Esophagus (tissue), 2 donors: ENCODE results near the gene HOXC10. TPM values are rescaled to one million over a fixed set of nuclear protein-coding genes. Genes with fewer than 3 reads are reported as not detected.

Experiments
- H3K27ac ChIP-seq, 2 donors: one replicate each; pipeline ENCODE4 v1.5.1; 2013; ENCODE audit warnings: low read depth in 2 of 2, mild to moderate bottlenecking in 2 of 2, inconsistent platforms in 1 of 2, low read length in 1 of 2, moderate library complexity in 1 of 2
- H3K27me3 ChIP-seq, 2 donors: one replicate each; pipeline ENCODE4 v1.6.1; 2013; ENCODE audit warnings: low read length in 2 of 2, control low read depth in 1 of 2, mild to moderate bottlenecking in 1 of 2; ENCODE audit not compliant: insufficient read depth in 2 of 2, control insufficient read depth in 1 of 2
- H3K36me3 ChIP-seq, 2 donors: one replicate each; pipeline ENCODE4 v1.6.1; 2013; ENCODE audit warnings: low read length in 1 of 2; ENCODE audit not compliant: control insufficient read depth in 2 of 2, insufficient read depth in 2 of 2
- H3K4me1 ChIP-seq, 2 donors: one replicate each; pipeline ENCODE4 v1.6.1; 2013; ENCODE audit warnings: low read length in 1 of 2; ENCODE audit not compliant: control insufficient read depth in 2 of 2, insufficient read depth in 2 of 2
- H3K4me3 ChIP-seq, 2 donors: one replicate each; pipeline ENCODE4 v1.5.1; 2013; ENCODE audit warnings: low read length in 2 of 2, mild to moderate bottlenecking in 2 of 2, low read depth in 1 of 2, moderate library complexity in 1 of 2
- H3K9me3 ChIP-seq, 2 donors: one replicate each; pipeline ENCODE4 v1.6.1; 2013; ENCODE audit warnings: mild to moderate bottlenecking in 2 of 2, low read depth in 1 of 2, low read length in 1 of 2, moderate library complexity in 1 of 2; ENCODE audit not compliant: control insufficient read depth in 2 of 2, insufficient read depth in 1 of 2
- WGBS, 2 donors: extraction: QIAGEN DNeasy Blood & Tissue Kit; methylation state at CpG; one replicate each; pipeline ENCODE4 v1.1.7; 2013; 5-methylcytosine and 5-hydroxymethylcytosine counted together
- polyA plus RNA-seq, 2 donors: library from polyadenylated mRNA; stranded (reverse); fragments of 200-250 nt; gene quantifications; one replicate each; pipeline ENCODE4 v1.2.3, GENCODE V29; 2013
- donor health status: healthy with polysubstance abuse.
- donor health status: Bipolar disorder and iron deficiency.

Gene HOXC10
- polyA plus RNA-seq, 2 donors, result 0.02 to 0.04 TPM

- H3K9me3 ChIP-seq, result no peaks in the 10 kb centered on the region
- peaks cover 0 to 3% of the 10 kb centered on the region in 2 donors for H3K27me3 ChIP-seq
- H3K27ac ChIP-seq, result no peak overlapping the region
- 48 to 67% methylated on average over 43 of the region's 43 CpGs for WGBS, 2 donors
- H3K36me3 ChIP-seq, result no peaks in the 10 kb centered on the region
- H3K4me3 ChIP-seq, result no peak overlapping the region
- H3K4me1 ChIP-seq, result peaks cover 3 to 9% of the 10 kb centered on the region in 2 donors
Measured at GRCh38 chr12:54019091-54019811, 34.3 kb downstream of the HOXC10 start.

- H3K36me3 ChIP-seq, result no peaks in the 10 kb centered on the region
- H3K4me3 ChIP-seq, result no peak overlapping the region
- peaks cover 0 to under 1% of the 10 kb centered on the region in 2 donors for H3K27me3 ChIP-seq
- H3K4me1 ChIP-seq, result peaks cover 3 to 6% of the 10 kb centered on the region in 2 donors
- H3K9me3 ChIP-seq, result no peaks in the 10 kb centered on the region
- 50 to 60% methylated on average over 10 of the region's 10 CpGs for WGBS, 2 donors
- no peak overlapping the region for H3K27ac ChIP-seq
Measured at GRCh38 chr12:54019924-54020590, 35.1 kb downstream of the HOXC10 start.

GRCh38 chr12:54020591-54021405 is 35.9 kb downstream of the HOXC10 start:
- Histone ChIP-seq H3K27me3 (no peaks in the 10 kb centered on the region), H3K9me3 (no peaks in the 10 kb centered on the region), H3K4me3 (no peak overlapping the region), H3K36me3 (no peaks in the 10 kb centered on the region), H3K27ac (no peak overlapping the region), H3K4me1 (peaks cover 3 to 6% of the 10 kb centered on the region in 2 donors)
- WGBS, 2 donors, result 60 to 63% methylated on average over 23 of the region's 23 CpGs

DNA sequence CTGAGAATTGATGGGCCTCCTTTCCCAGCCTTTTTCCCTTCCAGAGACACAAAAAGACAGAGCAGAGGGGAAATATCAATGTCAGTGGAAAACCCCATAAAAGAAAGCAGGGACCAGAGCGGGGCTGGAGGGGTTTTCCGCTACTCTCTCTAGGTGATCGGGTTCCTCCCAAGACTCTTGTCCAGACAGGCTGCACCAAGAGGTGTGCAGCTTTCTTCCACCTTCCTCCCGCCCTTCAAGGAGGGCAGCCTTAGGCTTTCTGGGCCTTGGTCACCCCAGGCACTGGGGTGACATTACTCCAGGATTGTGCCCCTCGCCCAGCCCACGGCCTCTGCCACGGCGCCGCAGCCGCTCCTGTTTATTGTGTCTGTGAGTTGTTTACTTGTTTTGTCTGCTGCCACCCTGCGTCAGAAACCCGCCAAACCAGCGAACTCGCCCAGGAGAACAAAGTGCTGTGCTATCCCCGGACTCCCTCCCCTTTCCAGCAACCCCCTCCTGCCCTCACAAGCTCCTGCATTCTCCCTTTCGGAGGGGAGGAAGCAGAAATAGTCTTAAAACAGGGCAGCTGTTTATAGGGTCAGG is 36.6 kb downstream of the HOXC10 start:
- Histone ChIP-seq H3K27ac (no peak overlapping the region), H3K9me3 (no peaks in the 10 kb centered on the region), H3K27me3 (no peaks in the 10 kb centered on the region), H3K36me3 (no peaks in the 10 kb centered on the region), H3K4me3 (no peak overlapping the region), H3K4me1 (peaks cover 3 to 6% of the 10 kb centered on the region in 2 donors)
- 21 to 29% methylated on average over 16 of the region's 16 CpGs for WGBS, 2 donors

DNA sequence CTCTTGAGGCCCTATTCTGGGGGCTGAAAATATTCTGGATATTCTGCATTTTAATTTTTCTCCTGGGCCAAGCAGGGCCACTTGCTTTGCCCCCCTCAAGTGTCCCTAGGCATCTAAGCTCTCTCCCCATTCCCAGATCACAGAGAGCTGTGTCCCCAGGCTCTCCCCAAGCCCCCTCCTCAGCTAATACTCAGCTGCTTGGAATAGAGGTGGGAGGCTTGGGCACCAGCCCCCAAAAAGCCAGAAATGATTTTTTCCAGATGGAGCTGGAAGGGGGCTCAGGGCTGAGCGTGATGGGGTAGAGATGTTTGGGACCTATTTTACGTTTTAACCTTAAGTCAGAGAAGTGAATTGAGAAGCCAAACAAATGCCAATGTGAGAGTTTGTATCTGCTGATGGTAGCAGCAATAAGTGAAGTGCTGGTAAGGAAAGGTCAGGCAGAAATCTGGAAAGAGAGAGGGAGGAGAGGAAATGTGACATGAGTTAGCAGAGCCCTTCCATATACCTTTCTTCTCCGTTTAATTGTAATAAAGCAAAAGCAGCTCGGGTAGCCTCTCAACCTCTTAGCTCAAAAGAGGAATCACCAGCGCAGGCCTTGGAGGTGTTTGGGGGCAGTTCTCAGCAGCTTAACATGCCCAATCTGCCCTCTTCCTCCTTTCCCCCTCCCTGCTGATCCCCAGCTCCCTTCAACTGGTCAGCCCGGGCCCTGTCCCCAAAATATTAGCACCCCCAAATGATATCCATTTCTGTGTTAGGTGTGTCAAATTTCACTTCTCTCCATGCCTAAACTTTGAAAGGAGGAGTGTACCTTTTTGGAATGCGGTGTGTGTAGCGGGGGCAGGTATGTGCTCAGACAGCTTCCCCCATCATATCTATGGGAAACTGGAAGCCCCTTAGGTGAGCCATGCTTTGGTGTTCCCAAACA is 38.3 kb downstream of the HOXC10 start:
- peaks cover 0 to 2% of the 10 kb centered on the region in 2 donors for H3K27me3 ChIP-seq
- 54 to 65% methylated on average over 8 of the region's 8 CpGs for WGBS, 2 donors
- no peak overlapping the region for H3K27ac ChIP-seq
- H3K4me3 ChIP-seq, result no peak overlapping the region
- H3K9me3 ChIP-seq, result no peaks in the 10 kb centered on the region
- no peaks in the 10 kb centered on the region for H3K36me3 ChIP-seq
- H3K4me1 ChIP-seq, result peaks cover 1 to 4% of the 10 kb centered on the region in 2 donors

- peaks cover 0 to 2% of the 10 kb centered on the region in 2 donors for H3K27me3 ChIP-seq
- WGBS, 2 donors, result 43 to 54% methylated on average over 17 of the region's 17 CpGs
- no peaks in the 10 kb centered on the region for H3K4me1 ChIP-seq
- H3K9me3 ChIP-seq, result no peaks in the 10 kb centered on the region
- H3K36me3 ChIP-seq, result no peaks in the 10 kb centered on the region
- no peak overlapping the region for H3K27ac ChIP-seq
- H3K4me3 ChIP-seq, result no peak overlapping the region
Measured at GRCh38 chr12:54024127-54024526, 39.2 kb downstream of the HOXC10 start.

GRCh38 chr12:54024581-54025305 is 39.8 kb downstream of the HOXC10 start:
- Histone ChIP-seq H3K27me3 (peaks cover 0 to 5% of the 10 kb centered on the region in 2 donors), H3K27ac (no peak overlapping the region), H3K9me3 (no peaks in the 10 kb centered on the region), H3K4me1 (no peaks in the 10 kb centered on the region), H3K36me3 (no peaks in the 10 kb centered on the region), H3K4me3 (no peak overlapping the region)
- WGBS, 2 donors, result 46 to 61% methylated on average over 5 of the region's 5 CpGs

DNA sequence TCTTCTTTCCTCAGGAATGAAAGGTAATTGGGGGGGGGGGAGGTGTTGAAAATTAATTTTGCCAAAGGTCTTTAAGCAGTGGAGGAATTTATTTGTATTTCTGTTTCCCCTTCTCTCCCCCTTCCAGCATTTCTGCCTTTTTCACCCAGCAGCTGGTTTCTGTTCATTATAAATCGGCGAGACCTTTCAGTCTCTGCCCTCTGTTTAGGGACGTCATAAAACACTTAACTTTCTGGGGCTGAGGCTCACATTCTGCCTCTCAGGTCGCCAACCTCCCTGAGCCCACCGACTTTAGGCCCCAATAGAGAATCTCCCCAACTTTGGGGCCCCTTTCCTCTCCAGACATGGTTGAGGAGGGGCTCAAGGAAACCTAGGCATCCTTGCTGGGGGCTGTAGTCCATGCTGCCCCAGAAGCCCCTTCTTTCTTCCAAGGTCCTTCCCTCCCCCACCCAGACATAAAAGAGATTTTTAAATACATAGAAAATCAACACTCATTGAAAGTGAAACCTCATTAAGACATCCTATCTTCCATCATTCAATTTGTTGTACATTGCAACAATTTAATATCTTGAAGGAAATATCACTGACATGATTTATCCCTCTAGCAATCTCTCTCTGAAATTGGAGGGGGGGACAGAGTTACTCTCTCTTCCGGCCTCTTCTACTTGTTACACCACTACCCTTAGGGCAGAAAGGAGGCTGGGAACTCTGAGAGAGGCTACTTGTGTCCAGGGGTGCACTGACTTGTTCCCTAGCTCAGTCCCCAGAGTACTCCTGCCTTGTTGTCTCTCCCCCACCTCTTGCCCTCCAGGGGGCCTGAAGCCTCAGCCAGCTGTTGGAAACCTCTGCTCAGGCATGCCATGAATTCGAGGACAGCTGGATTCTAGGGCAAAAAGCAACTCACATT is 40.8 kb downstream of the HOXC10 start:
- H3K9me3 ChIP-seq, result no peaks in the 10 kb centered on the region
- no peak overlapping the region for H3K27ac ChIP-seq
- H3K4me1 ChIP-seq, result no peaks in the 10 kb centered on the region
- no peaks in the 10 kb centered on the region for H3K36me3 ChIP-seq
- peaks cover 0 to 5% of the 10 kb centered on the region in 2 donors for H3K27me3 ChIP-seq
- no peak overlapping the region for H3K4me3 ChIP-seq
- WGBS, 2 donors, result 45 to 60% methylated on average over 7 of the region's 7 CpGs
